Prostate gland (tissue), 2 donors: ENCODE data around the gene MTA3.

Source experiments
- POLR2A ChIP-seq: fragments of 450-650 bp; IDR thresholded peaks from one replicate; pipeline ENCODE4 v1.6.1; 2016; ENCODE audit warnings: antibody characterized with exemption, mild to moderate bottlenecking
- TF ChIP-seq, protein P1 (sequence below), 4 experiments: fragments of 200-600 bp in 2 of 4; fragments of 450-650 bp in 2 of 4; sonication (generic) in 2 of 4; IDR thresholded peaks; 1 replicate in 3 of 4; 2 replicates in 1 of 4; pipeline ENCODE4 v1.5.1; 2016 to 2019; ENCODE audit warnings: antibody characterized with exemption in 4 of 4, mild to moderate bottlenecking in 2 of 4, moderate library complexity in 2 of 4

DNA sequence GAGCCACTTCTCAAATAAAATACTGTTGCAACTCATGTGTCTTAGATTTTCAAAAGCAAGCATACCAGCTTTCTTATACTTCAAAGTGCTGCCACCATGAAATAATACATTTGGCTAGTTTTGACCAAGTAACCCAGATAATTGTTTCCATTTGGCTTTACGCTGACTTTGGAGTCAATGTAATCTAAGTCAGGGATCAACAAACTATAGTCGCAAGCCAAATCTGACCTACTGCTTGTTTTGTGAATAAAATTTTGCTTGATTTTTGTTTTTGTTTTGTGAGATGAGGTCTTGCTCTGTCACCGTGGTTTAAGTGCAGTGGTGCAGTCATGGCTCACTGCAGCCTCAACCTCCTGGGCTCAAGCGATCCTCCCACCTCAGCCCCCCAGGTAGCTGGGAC is 130.5 kb downstream of the MTA3 start:
- TF ChIP-seq, protein P1, sequence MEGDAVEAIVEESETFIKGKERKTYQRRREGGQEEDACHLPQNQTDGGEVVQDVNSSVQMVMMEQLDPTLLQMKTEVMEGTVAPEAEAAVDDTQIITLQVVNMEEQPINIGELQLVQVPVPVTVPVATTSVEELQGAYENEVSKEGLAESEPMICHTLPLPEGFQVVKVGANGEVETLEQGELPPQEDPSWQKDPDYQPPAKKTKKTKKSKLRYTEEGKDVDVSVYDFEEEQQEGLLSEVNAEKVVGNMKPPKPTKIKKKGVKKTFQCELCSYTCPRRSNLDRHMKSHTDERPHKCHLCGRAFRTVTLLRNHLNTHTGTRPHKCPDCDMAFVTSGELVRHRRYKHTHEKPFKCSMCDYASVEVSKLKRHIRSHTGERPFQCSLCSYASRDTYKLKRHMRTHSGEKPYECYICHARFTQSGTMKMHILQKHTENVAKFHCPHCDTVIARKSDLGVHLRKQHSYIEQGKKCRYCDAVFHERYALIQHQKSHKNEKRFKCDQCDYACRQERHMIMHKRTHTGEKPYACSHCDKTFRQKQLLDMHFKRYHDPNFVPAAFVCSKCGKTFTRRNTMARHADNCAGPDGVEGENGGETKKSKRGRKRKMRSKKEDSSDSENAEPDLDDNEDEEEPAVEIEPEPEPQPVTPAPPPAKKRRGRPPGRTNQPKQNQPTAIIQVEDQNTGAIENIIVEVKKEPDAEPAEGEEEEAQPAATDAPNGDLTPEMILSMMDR (IDR thresholded peaks at IDR 0.05), result no peak
- TF ChIP-seq POLR2A, result no peak
